H1 (cell line): ENCODE results near the gene IL12B. TPM values are rescaled to one million over a fixed set of nuclear protein-coding genes. Genes with fewer than 3 reads are reported as not detected.
"Not testable (repeated sequence)": the region's sequence is repeated elsewhere in the genome, so short reads cannot be mapped to it uniquely, and the experiment has no call there.

ENCODE experiments used
- CTCF ChIA-PET: fragments of 300-600 bp; sonication (Branson Sonifier 250); formaldehyde crosslinking; loops from one replicate; lab custom pipeline; 2021; ENCODE audit not compliant: partially characterized antibody; lab: Charles Lee
- POLR2A ChIA-PET: fragments of 300-600 bp; sonication (Branson Sonifier 250); formaldehyde crosslinking; loops from one replicate; lab custom pipeline; 2021; ENCODE audit warnings: inconsistent platforms; ENCODE audit not compliant: partially characterized antibody; lab: Charles Lee
- DNase-seq, 2 experiments: peaks; one replicate each; pipeline versions ENCODE4 v3.0.0 to v3.0.0-alpha.2; 2010 to 2022; ENCODE audit warnings: low spot score in 2 of 2, low read depth in 1 of 2, mixed read lengths in 1 of 2
- FAIRE-seq: peaks from 2 replicates; lab custom pipeline; 2011; peaks lifted over from hg19 to GRCh38; lab: Jason Lieb, UNC
- H2AFZ ChIP-seq: 2 replicates; pipeline ENCODE4 v1.8.1; 2012; ENCODE audit warnings: low read length, inconsistent platforms
- H2AK5ac ChIP-seq: 2 replicates; pipeline ENCODE4 v1.6.1; 2013; ENCODE audit warnings: low read depth, low read length
- H2BK120ac ChIP-seq: replicated peaks from 2 replicates; pipeline ENCODE3; 2013; ENCODE audit warnings: low read depth, low read length, inconsistent platforms
- H2BK12ac ChIP-seq: 2 replicates; pipeline ENCODE4 v1.6.1; 2013; ENCODE audit warnings: low read depth, low read length
- H2BK15ac ChIP-seq: 2 replicates; pipeline ENCODE4 v1.6.1; 2013; ENCODE audit warnings: low read length
- H2BK20ac ChIP-seq: 2 replicates; pipeline ENCODE4 v1.6.1; 2013; ENCODE audit warnings: low read length
- H2BK5ac ChIP-seq: 2 replicates; pipeline ENCODE4 v1.6.1; 2013; ENCODE audit warnings: low read depth, low read length
- H3K14ac ChIP-seq: 2 replicates; pipeline ENCODE4 v1.6.1; 2013; ENCODE audit warnings: inconsistent platforms; ENCODE audit not compliant: insufficient read length
- H3K18ac ChIP-seq: 2 replicates; pipeline ENCODE4 v1.6.1; 2013; ENCODE audit warnings: low read length; ENCODE audit errors: extremely low read depth
- H3K23ac ChIP-seq: 2 replicates; pipeline ENCODE4 v1.6.1; 2013; ENCODE audit warnings: inconsistent platforms; ENCODE audit not compliant: insufficient read length
- H3K23me2 ChIP-seq: 2 replicates; pipeline ENCODE4 v1.6.1; 2013; ENCODE audit warnings: low read depth, low read length
- H3K27ac ChIP-seq: 2 replicates; pipeline ENCODE4 v1.6.1; 2011; ENCODE audit warnings: low read depth, low read length, inconsistent platforms
- H3K27me3 ChIP-seq, 4 experiments: replicated peaks in 1 of 4; 1 replicate in 1 of 4; 2 replicates in 3 of 4; pipeline versions ENCODE4 v1.6.1 to v1.8.1; 2011 to 2013; ENCODE audit warnings: low read length in 3 of 4, mild to moderate bottlenecking in 3 of 4, inconsistent platforms in 2 of 4, mixed read lengths in 2 of 4, moderate library complexity in 1 of 4; ENCODE audit not compliant: control insufficient read depth in 3 of 4, insufficient read depth in 3 of 4; ENCODE audit errors: extremely low read depth in 1 of 4
- H3K36me3 ChIP-seq, 4 experiments: 2 replicates each; pipeline versions ENCODE4 v1.6.1 to v1.8.1; 2011 to 2013; ENCODE audit warnings: mild to moderate bottlenecking in 4 of 4, low read length in 3 of 4, moderate library complexity in 2 of 4, control low read depth in 1 of 4, inconsistent platforms in 1 of 4; ENCODE audit not compliant: insufficient read depth in 4 of 4, control insufficient read depth in 2 of 4
- H3K4ac ChIP-seq: replicated peaks from 2 replicates; pipeline ENCODE3; 2013; ENCODE audit warnings: low read length, low read depth, mixed read lengths, inconsistent platforms; ENCODE audit not compliant: insufficient read length
- H3K4me1 ChIP-seq, 4 experiments: replicated peaks in 1 of 4; 1 replicate in 1 of 4; 2 replicates in 3 of 4; pipeline versions ENCODE4 v1.6.1 to v1.8.1; 2011 to 2013; ENCODE audit warnings: low read length in 3 of 4, inconsistent platforms in 2 of 4, mixed read lengths in 1 of 4; ENCODE audit not compliant: insufficient read depth in 4 of 4, control insufficient read depth in 3 of 4
- H3K4me2 ChIP-seq, 2 experiments: 2 replicates each; pipeline versions ENCODE4 v1.6.1 to v1.8.1; 2011 to 2013; ENCODE audit warnings: low read depth in 2 of 2, low read length in 2 of 2, control low read depth in 1 of 2, inconsistent platforms in 1 of 2, mild to moderate bottlenecking in 1 of 2; ENCODE audit not compliant: insufficient read depth in 1 of 2
- H3K4me3 ChIP-seq, 4 experiments: fragments of 200-600, 300-600 bp in 1 of 4; sonication (generic), shearing (Covaris generic), sonication (Bioruptor Twin) in 1 of 4; 2 replicates each; pipeline versions ENCODE4 v1.5.1 to v1.8.1; 2011 to 2016; ENCODE audit warnings: low read length in 4 of 4, low read depth in 3 of 4, control low read depth in 2 of 4, inconsistent platforms in 2 of 4, mild to moderate bottlenecking in 2 of 4, mixed read lengths in 1 of 4, moderate library complexity in 1 of 4; ENCODE audit not compliant: insufficient read depth in 2 of 4; ENCODE audit errors: extremely low read depth in 1 of 4
- H3K56ac ChIP-seq: replicated peaks from 2 replicates; pipeline ENCODE3; 2013; ENCODE audit warnings: low read depth, mild to moderate bottlenecking, mixed read lengths, low read length, inconsistent platforms; ENCODE audit not compliant: insufficient read length
- H3K79me1 ChIP-seq: 2 replicates; pipeline ENCODE4 v1.6.1; 2013; ENCODE audit warnings: low read depth, low read length, control low read depth
- H3K79me2 ChIP-seq, 2 experiments: 2 replicates each; pipeline versions ENCODE4 v1.6.1 to v1.8.1; 2012 to 2013; ENCODE audit warnings: low read length in 2 of 2, mild to moderate bottlenecking in 2 of 2, inconsistent platforms in 1 of 2; ENCODE audit not compliant: insufficient read depth in 2 of 2, control insufficient read depth in 1 of 2
- H3K9ac ChIP-seq, 4 experiments: replicated peaks in 1 of 4; 1 replicate in 1 of 4; 2 replicates in 3 of 4; pipeline versions ENCODE4 v1.6.1 to v1.8.1; 2011 to 2013; ENCODE audit warnings: low read depth in 3 of 4, low read length in 3 of 4, control low read depth in 2 of 4, mild to moderate bottlenecking in 2 of 4, moderate library complexity in 2 of 4, inconsistent platforms in 1 of 4; ENCODE audit errors: extremely low read depth in 1 of 4
- H3K9me3 ChIP-seq, 2 experiments: 2 replicates each; pipeline versions ENCODE4 v1.6.1 to v1.8.1; 2012 to 2013; ENCODE audit warnings: mild to moderate bottlenecking in 2 of 2, moderate library complexity in 2 of 2, control low read depth in 1 of 2, inconsistent platforms in 1 of 2, low read depth in 1 of 2, low read length in 1 of 2, mixed read lengths in 1 of 2; ENCODE audit not compliant: insufficient read depth in 2 of 2
- H4K20me1 ChIP-seq, 2 experiments: replicated peaks in 1 of 2; 2 replicates each; pipeline versions ENCODE3 to v1.8.1; 2011 to 2013; ENCODE audit warnings: inconsistent platforms in 2 of 2, low read length in 2 of 2, mild to moderate bottlenecking in 1 of 2; ENCODE audit not compliant: insufficient read depth in 2 of 2, control insufficient read depth in 1 of 2
- H4K5ac ChIP-seq: 2 replicates; pipeline ENCODE4 v1.6.1; 2013; ENCODE audit warnings: low read length, low read depth, mixed read lengths, inconsistent platforms; ENCODE audit not compliant: insufficient read length
- H4K8ac ChIP-seq: 2 replicates; pipeline ENCODE4 v1.8.0; 2013; ENCODE audit warnings: mild to moderate bottlenecking, moderate library complexity, low read length, inconsistent platforms; ENCODE audit not compliant: insufficient read depth; ENCODE audit errors: extremely low read depth
- H4K91ac ChIP-seq: replicated peaks from 2 replicates; pipeline ENCODE3; 2013; ENCODE audit warnings: low read length, mixed read lengths, inconsistent platforms; ENCODE audit not compliant: insufficient read length
- WGBS, 2 experiments: shearing (Covaris generic) in 1 of 2; methylation state at CpG; one replicate each; pipeline versions ENCODE4 v1.1.6 to v1.1.7; 2013 to 2015; ENCODE audit warnings: low lambda C conversion rate in 2 of 2, mixed read lengths in 2 of 2, inconsistent platforms in 1 of 2, low coverage in 1 of 2, missing lambda C conversion rate in 1 of 2; ENCODE audit not compliant: insufficient replicate concordance in 2 of 2, insufficient coverage in 1 of 2, insufficient read length in 1 of 2; ENCODE audit errors: extremely low coverage in 1 of 2, missing lambda C conversion rate in 1 of 2; 5-methylcytosine and 5-hydroxymethylcytosine counted together
- polyA plus RNA-seq, 7 experiments: library from polyadenylated mRNA; depleted of rRNA in 3 of 7; stranded (reverse) in 5 of 7; unstranded in 2 of 7; fragments of >200 nt in 5 of 7; fragments of 200-250 nt in 2 of 7; gene quantifications; 1 replicate in 5 of 7; 2 replicates in 1 of 7; 4 replicates in 1 of 7; pipeline versions ENCODE4 v1.2.1 to v1.2.3, GENCODE V29; 2011 to 2013; ENCODE audit warnings: missing spikeins in 2 of 7, mixed read lengths in 2 of 7
- total RNA-seq: library from RNA; stranded (reverse); fragmentation: NEBNext Ultra II Directional; extraction: Animal tissue kit (Norgen Biotek cat#: 25700); gene quantifications from 2 replicates; pipeline ENCODE4 v1.2.1, GENCODE V29; 2021

The IL12B gene
- total and polyA plus RNA-seq, 2 of the 8 experiments (the other 6 are each of a cell fraction or from before 2014, with no cell fraction given), result not detected

- H4K5ac ChIP-seq, H4K20me1 ChIP-seq, H2BK15ac ChIP-seq, H3K36me3 ChIP-seq, POLR2A ChIA-PET, H4K91ac ChIP-seq, H2BK12ac ChIP-seq, H3K23ac ChIP-seq, H3K27me3 ChIP-seq, DNase-seq, H2AK5ac ChIP-seq, H3K18ac ChIP-seq, H3K14ac ChIP-seq, H3K4me2 ChIP-seq, H3K79me2 ChIP-seq, FAIRE-seq, H3K56ac ChIP-seq, H3K4me3 ChIP-seq, H3K27ac ChIP-seq, H2AFZ ChIP-seq, H3K4ac ChIP-seq, H4K8ac ChIP-seq, H3K4me1 ChIP-seq, H2BK5ac ChIP-seq, H3K79me1 ChIP-seq, H2BK120ac ChIP-seq, H2BK20ac ChIP-seq, H3K23me2 ChIP-seq, H3K9me3 ChIP-seq, H3K9ac ChIP-seq: not testable (repeated sequence)
- 85% methylated on average over 2 of the region's 2 CpGs; no CpG with 5 or more reads in 1 of the 2 experiments for WGBS, 2 experiments
- CTCF ChIA-PET, result interaction anchor here (0.6 kb wide), 1 partner anchor 135 kb away, joined by 5 read pairs; no protein-coding TSS in a partner anchor
Observed at GRCh38 chr5:159350216-159350615, 19.9 kb upstream of the IL12B start.
